ENCODE results near the gene L1CAM.
A peak's percentile ranks its signal among the peaks of the same experiment; 100 is the strongest.

The L1CAM gene

GRCh38 chrX:153924149-153924861 lies 38.3 kb upstream of the L1CAM start:
- peak; percentile 61 for DNase-seq

DNA sequence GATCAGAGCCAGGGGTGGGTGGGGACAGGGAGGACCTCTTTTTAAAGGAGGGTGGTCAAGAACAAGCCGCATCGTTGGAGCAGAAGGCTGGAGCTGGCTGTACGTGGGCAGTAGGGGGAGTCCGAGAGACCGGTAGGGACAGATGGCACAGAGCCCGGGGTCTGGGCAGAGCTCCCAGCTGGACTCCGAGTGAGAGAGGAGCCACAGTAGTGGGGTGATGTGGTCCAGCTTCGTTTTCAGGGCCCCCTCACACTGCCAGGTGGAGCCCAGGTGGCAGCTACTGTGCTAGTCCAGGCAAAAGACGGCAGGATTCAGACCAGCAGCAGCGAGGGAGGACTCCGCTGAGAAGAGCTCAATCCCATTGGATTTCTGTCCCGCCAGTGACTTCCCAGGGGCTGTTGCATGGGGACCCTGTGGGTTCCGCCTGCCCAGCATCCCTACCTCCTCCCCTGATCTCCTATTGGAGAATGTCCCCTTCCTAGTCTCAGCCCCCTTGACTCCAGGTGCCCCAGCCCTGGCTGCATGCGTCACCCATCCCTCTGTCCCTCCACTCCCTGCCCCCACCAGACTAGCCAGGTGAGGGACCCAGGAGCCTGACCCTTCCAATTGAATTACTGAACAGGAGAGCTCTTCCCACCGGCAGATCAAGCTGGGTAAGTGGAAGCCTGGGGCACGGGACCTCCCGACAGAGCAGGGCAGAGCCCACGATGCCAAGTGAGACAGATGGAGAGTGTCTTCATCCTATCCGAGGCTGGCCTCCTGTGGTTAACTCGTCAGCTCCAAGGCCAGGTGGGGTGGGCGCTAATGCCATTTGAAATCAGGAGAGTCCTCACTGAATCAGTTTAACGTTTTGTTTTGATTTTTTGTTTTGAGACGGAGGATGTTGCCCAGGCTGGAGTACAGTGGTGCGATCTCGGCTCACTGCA lies 37.2 kb upstream of the L1CAM start:
- DNase-seq = no peak

DNA sequence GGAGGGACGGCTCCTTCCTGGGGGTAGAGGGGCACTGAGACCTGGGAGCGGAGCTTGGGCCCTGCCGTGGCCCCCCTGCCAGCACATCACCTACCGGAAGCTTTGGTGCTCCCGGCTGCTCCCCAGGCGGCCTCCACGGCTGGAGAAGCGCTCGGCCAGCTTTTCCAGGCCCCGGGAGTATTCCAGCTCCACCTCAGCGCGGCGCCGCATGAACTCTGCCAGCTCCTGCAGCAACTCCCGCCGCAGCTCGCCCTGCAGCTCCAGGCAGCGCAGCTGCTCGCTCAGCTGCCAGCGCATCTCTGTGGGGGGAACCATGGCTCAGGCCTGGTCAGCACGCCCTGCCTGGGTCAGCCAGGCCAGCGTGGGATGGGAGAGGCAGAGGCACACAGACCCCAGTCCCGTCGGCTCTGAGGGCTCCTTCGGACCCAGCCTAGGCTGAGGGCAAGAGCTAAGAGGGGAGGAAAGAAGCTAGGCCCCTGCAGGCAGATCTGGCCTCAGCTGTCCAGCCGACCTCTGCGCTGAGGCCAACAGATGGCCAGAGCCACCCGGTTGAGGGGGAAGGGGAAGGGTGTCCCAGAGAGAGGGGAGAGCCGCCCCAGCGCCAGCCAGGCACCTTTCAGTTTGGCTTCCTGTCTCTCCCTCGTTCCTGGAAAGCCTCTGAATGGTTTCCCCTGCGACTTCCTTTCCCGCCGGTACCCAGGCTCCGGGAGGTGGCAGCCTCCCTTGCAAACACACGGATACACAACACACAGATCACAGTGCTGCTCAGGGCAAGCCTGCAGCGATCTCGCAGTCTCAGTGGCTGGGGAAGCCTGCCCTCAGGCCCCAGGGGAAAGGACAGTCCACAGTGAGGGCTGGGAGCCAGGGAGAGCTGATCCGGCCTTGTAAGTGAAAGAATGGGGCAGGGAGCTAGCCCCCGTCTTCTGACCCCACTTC lies 35.8 kb upstream of the L1CAM start:
- no peak for DNase-seq

DNA sequence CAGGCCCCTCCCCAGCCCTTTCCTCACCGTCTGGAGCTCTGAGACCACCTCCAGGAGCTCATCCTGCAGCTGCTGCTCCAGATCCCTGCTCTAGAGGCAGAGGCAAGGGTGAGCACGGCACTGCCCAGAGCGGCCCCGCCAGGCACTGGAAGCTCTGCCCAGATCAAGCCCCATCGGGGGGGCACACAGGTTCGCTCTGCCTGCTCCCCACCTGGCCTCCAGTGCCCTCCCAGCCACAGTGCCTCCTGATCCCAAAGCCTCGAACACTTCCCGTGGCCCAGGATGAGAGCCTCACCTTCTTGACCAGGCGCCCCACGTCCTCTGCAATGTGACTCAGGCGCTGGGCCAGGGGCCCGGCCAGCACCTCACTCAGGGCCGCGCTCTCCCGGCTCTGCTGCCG lies 35.1 kb upstream of the L1CAM start:
- DNase-seq = no peak

DNA sequence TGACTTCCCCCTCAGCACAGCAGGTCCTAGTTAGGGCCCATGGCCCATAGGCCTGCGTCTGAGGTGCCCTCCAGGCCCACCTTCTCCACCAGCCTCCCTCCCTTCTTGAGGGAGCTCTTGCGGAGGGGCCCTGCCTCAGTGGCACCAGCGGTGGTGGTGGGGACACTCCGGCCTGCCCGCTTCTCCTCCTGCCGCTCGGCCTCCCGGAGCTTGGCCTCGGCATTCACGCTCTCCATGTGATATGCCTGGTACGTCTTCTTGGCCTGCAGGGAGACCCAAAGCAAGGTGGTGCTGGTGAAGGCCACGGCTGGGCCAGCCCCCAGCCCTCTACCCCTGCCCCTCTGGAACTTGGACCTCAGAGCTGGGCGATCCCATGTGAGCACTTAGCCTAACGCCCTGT lies 34.6 kb upstream of the L1CAM start:
- no peak for DNase-seq

DNA sequence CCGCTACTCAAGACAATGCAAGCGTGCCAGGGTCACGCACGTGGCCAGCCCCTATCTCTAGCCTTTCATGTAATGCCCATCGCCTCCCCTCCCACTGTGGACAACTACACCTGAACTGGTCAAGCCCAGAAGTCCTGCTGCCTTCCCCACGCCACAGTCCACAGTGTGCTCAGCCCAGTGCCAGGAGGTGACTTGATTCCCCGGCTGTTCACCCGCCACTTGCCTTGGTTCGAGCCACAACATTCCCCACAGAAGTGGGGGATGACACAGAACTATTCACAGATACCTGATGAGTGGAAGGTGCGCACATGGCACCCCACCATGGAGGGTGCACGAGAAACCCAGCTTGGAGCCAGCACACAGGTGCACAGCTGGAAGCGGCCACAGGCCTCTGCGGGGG lies 33.3 kb upstream of the L1CAM start:
- DNase-seq = no peak

GRCh38 chrX:153917869-153918268 lies 31.9 kb upstream of the L1CAM start:
- DNase-seq = no peak

GRCh38 chrX:153913701-153914100 lies 27.7 kb upstream of the L1CAM start:
- no peak for DNase-seq

DNA sequence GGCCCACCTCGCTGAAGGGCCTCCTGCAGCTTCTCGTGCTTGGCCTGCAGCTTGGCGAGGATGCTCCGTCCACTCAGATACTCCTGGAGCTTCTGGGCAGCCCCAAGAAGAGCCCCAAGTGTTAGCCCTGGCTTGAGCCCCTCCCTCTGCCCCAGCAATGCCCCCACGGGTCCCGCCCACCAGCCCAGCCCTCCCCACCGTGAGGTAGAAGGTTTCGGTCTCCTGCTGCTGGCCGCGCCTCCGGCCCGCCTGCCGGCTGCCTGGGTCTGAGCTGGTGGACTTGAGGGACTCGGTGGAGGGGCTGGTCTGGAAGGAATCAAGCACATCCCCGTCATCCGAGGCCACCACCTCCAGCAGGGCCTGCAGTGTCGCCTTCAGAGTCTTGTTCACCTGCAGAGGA lies 27.2 kb upstream of the L1CAM start:
- no peak for DNase-seq

GRCh38 chrX:153911798-153912197 lies 25.8 kb upstream of the L1CAM start:
- no peak for DNase-seq

DNA sequence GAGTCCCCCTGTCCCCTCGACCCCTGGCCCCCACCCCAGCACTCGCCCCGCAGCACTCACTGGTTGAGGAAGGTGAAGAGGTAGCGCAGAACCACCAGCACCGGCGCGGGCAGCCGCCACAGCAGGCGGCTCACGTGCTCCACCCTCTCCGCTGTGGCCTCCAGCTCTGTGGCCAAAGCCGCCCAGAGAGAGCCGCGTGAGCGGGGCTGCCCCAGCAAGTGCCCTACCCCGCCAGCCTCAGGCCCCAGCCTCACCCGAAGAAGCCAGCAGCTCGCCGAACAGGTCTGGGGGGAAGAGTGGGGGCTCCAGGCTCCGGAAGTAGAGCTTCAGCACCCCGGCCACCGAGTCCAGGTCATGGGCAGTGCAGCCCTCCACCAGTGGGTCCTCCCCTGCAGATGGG lies 24.5 kb upstream of the L1CAM start:
- DNase-seq = no peak

- no peak for DNase-seq
Observed at GRCh38 chrX:153909980-153910360, 24.0 kb upstream of the L1CAM start.

GRCh38 chrX:153909024-153909979 lies 23.3 kb upstream of the L1CAM start:
- DNase-seq = no peak

GRCh38 chrX:153908219-153908860 lies 22.4 kb upstream of the L1CAM start:
- no peak for DNase-seq

DNA sequence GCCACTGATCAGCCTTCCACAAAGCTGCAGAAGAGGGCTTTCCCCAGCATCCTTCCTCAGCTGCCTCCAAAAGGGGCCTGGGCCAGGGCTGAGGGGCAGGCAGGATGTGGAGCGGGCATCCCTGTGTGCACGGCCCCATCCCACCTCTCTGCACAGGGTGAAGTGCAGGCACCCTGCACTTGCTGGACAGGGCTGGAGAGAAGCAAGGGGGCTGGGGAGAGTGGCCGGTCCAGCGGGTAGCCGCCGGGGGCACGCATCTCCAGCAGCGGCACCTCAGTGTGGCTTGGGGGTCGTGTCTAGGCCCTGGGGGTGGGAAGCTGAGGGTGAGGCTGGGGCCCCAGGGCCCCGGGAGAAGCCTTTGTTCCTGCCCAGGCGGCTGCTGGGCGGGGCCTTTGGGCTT lies 21.5 kb upstream of the L1CAM start:
- no peak for DNase-seq

DNA sequence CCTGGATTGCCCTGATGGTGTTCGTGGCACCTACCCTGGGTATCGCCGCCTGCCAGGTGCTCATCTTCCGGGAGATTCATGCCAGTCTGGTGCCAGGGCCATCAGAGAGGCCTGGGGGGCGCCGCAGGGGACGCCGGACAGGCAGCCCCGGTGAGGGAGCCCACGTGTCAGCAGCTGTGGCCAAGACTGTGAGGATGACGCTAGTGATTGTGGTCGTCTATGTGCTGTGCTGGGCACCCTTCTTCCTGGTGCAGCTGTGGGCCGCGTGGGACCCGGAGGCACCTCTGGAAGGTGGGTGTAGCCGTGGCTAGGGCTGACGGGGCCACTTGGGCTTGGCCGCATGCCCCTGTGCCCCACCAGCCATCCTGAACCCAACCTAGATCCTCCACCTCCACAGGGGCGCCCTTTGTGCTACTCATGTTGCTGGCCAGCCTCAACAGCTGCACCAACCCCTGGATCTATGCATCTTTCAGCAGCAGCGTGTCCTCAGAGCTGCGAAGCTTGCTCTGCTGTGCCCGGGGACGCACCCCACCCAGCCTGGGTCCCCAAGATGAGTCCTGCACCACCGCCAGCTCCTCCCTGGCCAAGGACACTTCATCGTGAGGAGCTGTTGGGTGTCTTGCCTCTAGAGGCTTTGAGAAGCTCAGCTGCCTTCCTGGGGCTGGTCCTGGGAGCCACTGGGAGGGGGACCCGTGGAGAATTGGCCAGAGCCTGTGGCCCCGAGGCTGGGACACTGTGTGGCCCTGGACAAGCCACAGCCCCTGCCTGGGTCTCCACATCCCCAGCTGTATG lies 20.3 kb upstream of the L1CAM start:
- DNase-seq = peak; percentile 41

DNA sequence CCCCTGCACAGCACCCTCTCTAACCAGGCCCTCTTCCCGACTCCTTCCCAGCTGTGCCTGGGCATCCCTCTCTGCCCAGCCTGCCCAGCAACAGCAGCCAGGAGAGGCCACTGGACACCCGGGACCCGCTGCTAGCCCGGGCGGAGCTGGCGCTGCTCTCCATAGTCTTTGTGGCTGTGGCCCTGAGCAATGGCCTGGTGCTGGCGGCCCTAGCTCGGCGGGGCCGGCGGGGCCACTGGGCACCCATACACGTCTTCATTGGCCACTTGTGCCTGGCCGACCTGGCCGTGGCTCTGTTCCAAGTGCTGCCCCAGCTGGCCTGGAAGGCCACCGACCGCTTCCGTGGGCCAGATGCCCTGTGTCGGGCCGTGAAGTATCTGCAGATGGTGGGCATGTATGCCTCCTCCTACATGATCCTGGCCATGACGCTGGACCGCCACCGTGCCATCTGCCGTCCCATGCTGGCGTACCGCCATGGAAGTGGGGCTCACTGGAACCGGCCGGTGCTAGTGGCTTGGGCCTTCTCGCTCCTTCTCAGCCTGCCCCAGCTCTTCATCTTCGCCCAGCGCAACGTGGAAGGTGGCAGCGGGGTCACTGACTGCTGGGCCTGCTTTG lies 19.6 kb upstream of the L1CAM start:
- DNase-seq = no peak

GRCh38 chrX:153903991-153904957 lies 18.3 kb upstream of the L1CAM start, which contains the start of gene AVPR2:
Gene AVPR2, plus strand, starts transcription at chrX:153904673. Its CDS starts 473 bp downstream, at chrX:153905146.
- DNase-seq = no peak

Data from CD4-positive, alpha-beta T cell treated with Interferon gamma for 1 hour (primary cell).